SK-N-SH (cell line): ENCODE data around the gene MKS1. TPM values are rescaled to one million over a fixed set of nuclear protein-coding genes. Genes with fewer than 3 reads are reported as not detected.

ENCODE experiments used
- CTCF ChIA-PET: fragments of 300-600, 350-600 bp; formaldehyde crosslinking; extraction: SDS; loops from one replicate; lab custom pipeline; 2021; lab: Yijun Ruan, JAX
- POLR2A ChIA-PET: fragments of 350-600 bp; sonication (Branson Sonifier 250); formaldehyde crosslinking; extraction: SDS; loops from one replicate; lab custom pipeline; 2020; ENCODE audit warnings: antibody characterized with exemption, inconsistent platforms; lab: Yijun Ruan, JAX
- DNase-seq: peaks from one replicate; pipeline ENCODE4 v3.0.0; 2012
- H2AFZ ChIP-seq: fragments of 200-600 bp; sonication (generic); 2 replicates; pipeline ENCODE4 v1.8.1; 2016; ENCODE audit warnings: antibody characterized with exemption, mild to moderate bottlenecking, low read depth
- H3F3A ChIP-seq: fragments of 200-600 bp; sonication (generic); replicated peaks from 2 replicates; pipeline ENCODE3; 2016; ENCODE audit warnings: antibody characterized with exemption, mild to moderate bottlenecking; ENCODE audit not compliant: insufficient read depth
- H3K27ac ChIP-seq, 2 experiments: fragments of 200-500 bp in 1 of 2; fragments of 200-600 bp in 1 of 2; sonication (Bioruptor generic) in 1 of 2; sonication (generic), shearing (Covaris generic) in 1 of 2; 2 replicates each; pipeline versions ENCODE4 v1.5.1 to v1.6.1; 2014 to 2016; ENCODE audit warnings: low read depth in 2 of 2, inconsistent platforms in 1 of 2, low read length in 1 of 2, mild to moderate bottlenecking in 1 of 2, mixed read lengths in 1 of 2
- H3K27me3 ChIP-seq: fragments of 200-600 bp; sonication (generic), shearing (Covaris generic); 2 replicates; pipeline ENCODE4 v1.6.1; 2016; ENCODE audit warnings: mixed run types; ENCODE audit not compliant: insufficient read depth
- H3K36me3 ChIP-seq, 2 experiments: fragments of 200-500 bp in 1 of 2; fragments of 200-600 bp in 1 of 2; sonication (Bioruptor generic) in 1 of 2; sonication (generic) in 1 of 2; replicated peaks in 1 of 2; 2 replicates each; pipeline versions ENCODE3 to v1.5.1; 2014 to 2016; ENCODE audit warnings: low read length in 1 of 2, mild to moderate bottlenecking in 1 of 2; ENCODE audit not compliant: insufficient read depth in 2 of 2, control insufficient read depth in 1 of 2
- H3K4me1 ChIP-seq, 2 experiments: fragments of 200-500 bp in 1 of 2; fragments of 200-600 bp in 1 of 2; sonication (Bioruptor generic) in 1 of 2; sonication (generic), shearing (Covaris generic) in 1 of 2; 2 replicates each; pipeline versions ENCODE4 v1.5.1 to v1.6.1; 2014 to 2016; ENCODE audit warnings: low read depth in 1 of 2, low read length in 1 of 2, mixed run types in 1 of 2; ENCODE audit not compliant: insufficient read depth in 2 of 2, control insufficient read depth in 1 of 2
- H3K4me2 ChIP-seq: fragments of 200-600 bp; sonication (generic), shearing (Covaris generic); 2 replicates; pipeline ENCODE4 v1.6.1; 2017; ENCODE audit warnings: mixed run types
- H3K4me3 ChIP-seq, 2 experiments: fragments of 200-500 bp in 1 of 2; fragments of 200-600 bp in 1 of 2; sonication (Bioruptor generic) in 1 of 2; sonication (generic), shearing (Covaris generic) in 1 of 2; 2 replicates each; pipeline versions ENCODE4 v1.5.1 to v1.8.1; 2014 to 2016; ENCODE audit warnings: low read depth in 2 of 2, inconsistent platforms in 1 of 2, low read length in 1 of 2, mild to moderate bottlenecking in 1 of 2, mixed read lengths in 1 of 2, moderate library complexity in 1 of 2
- H3K79me2 ChIP-seq: fragments of 200-600 bp; sonication (generic); 2 replicates; pipeline ENCODE4 v1.8.1; 2017; ENCODE audit warnings: mild to moderate bottlenecking; ENCODE audit not compliant: insufficient read depth
- H3K9ac ChIP-seq: fragments of 200-600 bp; sonication (generic); 2 replicates; pipeline ENCODE4 v1.6.1; 2017; ENCODE audit warnings: mixed run types
- H3K9me2 ChIP-seq: fragments of 200-600 bp; sonication (generic); 2 replicates; pipeline ENCODE4 v1.6.1; 2017; ENCODE audit warnings: mixed run types
- H3K9me3 ChIP-seq: fragments of 200-600 bp; sonication (generic); 2 replicates; pipeline ENCODE4 v1.6.1; 2017; ENCODE audit warnings: mixed run types, mild to moderate bottlenecking, moderate library complexity
- H4K20me1 ChIP-seq: fragments of 200-600 bp; sonication (generic); 2 replicates; pipeline ENCODE4 v1.6.1; 2017; ENCODE audit warnings: mild to moderate bottlenecking, mixed run types; ENCODE audit not compliant: insufficient read depth
- CHD2 ChIP-seq: fragments of 150-350 bp; IDR thresholded peaks from 2 replicates; pipeline ENCODE4 v1.6.1; 2018; ENCODE audit warnings: low read length; ENCODE audit not compliant: partially characterized antibody
- EP300 ChIP-seq, 2 experiments: IDR thresholded peaks; 2 replicates each; pipeline versions ENCODE4 v1.4.0 to v1.6.1; 2012; ENCODE audit warnings: borderline replicate concordance in 1 of 2, low read depth in 1 of 2, low read length in 1 of 2
- EZH2phosphoT487 ChIP-seq: fragments of 200-600 bp; sonication (generic); IDR thresholded peaks from 2 replicates; pipeline ENCODE4 v1.6.1; 2017; ENCODE audit warnings: low read depth, mixed run types, mild to moderate bottlenecking, antibody characterized with exemption, moderate library complexity, borderline replicate concordance
- FOSL2 ChIP-seq: IDR thresholded peaks from 2 replicates; pipeline ENCODE4 v1.4.0; 2012; ENCODE audit warnings: low read depth, mild to moderate bottlenecking, moderate library complexity, borderline replicate concordance
- FOXJ3 ChIP-seq: sonication (generic); formaldehyde crosslinking; IDR thresholded peaks from 2 replicates; pipeline ENCODE4 v1.5.1; 2020; ENCODE audit warnings: mild to moderate bottlenecking, missing genetic modification reagents
- FOXM1 ChIP-seq: IDR thresholded peaks from 2 replicates; pipeline ENCODE4 v1.4.0; 2012; ENCODE audit warnings: low read depth, mild to moderate bottlenecking
- GATA2 ChIP-seq: sonication (generic); formaldehyde crosslinking; IDR thresholded peaks from 2 replicates; pipeline ENCODE4 v1.5.0; 2020; ENCODE audit warnings: mild to moderate bottlenecking, missing genetic modification reagents
- JUND ChIP-seq: IDR thresholded peaks from 2 replicates; pipeline ENCODE4 v1.4.0; 2012
- MXI1 ChIP-seq: IDR thresholded peaks from 2 replicates; pipeline ENCODE4 v1.6.1; 2012; ENCODE audit warnings: mild to moderate bottlenecking, low read depth, low read length, improper control_type of control experiment
- NRF1 ChIP-seq: IDR thresholded peaks from 2 replicates; pipeline ENCODE4 v1.6.1; 2012; ENCODE audit warnings: low read depth, mild to moderate bottlenecking, low read length
- PBX3 ChIP-seq: IDR thresholded peaks from 2 replicates; pipeline ENCODE4; 2012
- RFX5 ChIP-seq: IDR thresholded peaks from 2 replicates; pipeline ENCODE4 v1.6.1; 2012; ENCODE audit warnings: mild to moderate bottlenecking, improper control_type of control experiment, low read length
- SMC3 ChIP-seq: IDR thresholded peaks from 2 replicates; pipeline ENCODE4 v1.6.1; 2012; ENCODE audit warnings: low read depth, low read length, improper control_type of control experiment
- TAF1 ChIP-seq: IDR thresholded peaks from 2 replicates; pipeline ENCODE4 v1.6.1; 2012; ENCODE audit warnings: low read depth, mild to moderate bottlenecking, low read length, moderate library complexity, borderline replicate concordance
- TEAD4 ChIP-seq: IDR thresholded peaks from 2 replicates; pipeline ENCODE4 v1.4.0; 2012; ENCODE audit warnings: mild to moderate bottlenecking, borderline replicate concordance; ENCODE audit not compliant: insufficient read depth
- YY1 ChIP-seq: IDR thresholded peaks from 2 replicates; pipeline ENCODE4 v1.4.0; 2012; ENCODE audit warnings: low read depth, mild to moderate bottlenecking
- WGBS: methylation state at CpG from one replicate; pipeline ENCODE4 v1.1.6; 2017; ENCODE audit warnings: low lambda C conversion rate; 5-methylcytosine and 5-hydroxymethylcytosine counted together
- polyA plus RNA-seq, 3 experiments: library from polyadenylated mRNA; depleted of rRNA; stranded (reverse); fragments of >200 nt; gene quantifications; 2 replicates each; pipeline ENCODE4 v1.2.3, GENCODE V29; 2012
- TF ChIP-seq, protein P1 (sequence below): IDR thresholded peaks from 2 replicates; pipeline ENCODE4 v1.4.0; 2012; ENCODE audit warnings: low read depth
- TF ChIP-seq, protein P2 (sequence below): fragments of 200-600 bp; sonication (generic); IDR thresholded peaks from 2 replicates; pipeline ENCODE4 v1.6.1; 2017; ENCODE audit warnings: antibody characterized with exemption, mild to moderate bottlenecking, moderate library complexity

MKS1 gene
- polyA plus RNA-seq, 1 of the 3 experiments (the other 2 are of a cell fraction) = 28.5 TPM

DNA sequence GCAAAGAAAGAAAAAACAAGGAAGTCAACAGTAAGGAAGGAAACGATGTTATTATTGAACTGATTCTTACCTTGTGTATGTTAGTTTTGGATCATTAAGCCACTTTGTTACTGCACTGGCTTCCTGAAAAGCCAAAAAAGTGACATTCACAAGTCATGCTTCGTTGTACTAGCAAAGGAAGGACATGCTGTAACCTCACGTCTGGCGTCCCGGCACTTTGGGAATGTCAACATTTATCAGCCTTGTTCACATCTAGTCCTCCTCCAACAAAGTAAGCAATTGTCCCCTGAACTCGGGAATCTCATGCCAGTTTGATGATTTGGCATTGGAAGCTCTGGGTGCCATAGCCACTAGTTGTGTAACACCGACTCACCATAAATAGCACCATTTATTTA, 731 bp upstream of the MKS1 start:
- Histone ChIP-seq H3K27ac (no peak overlapping the region), H3K4me3 (peak overlapping the region in 1 of 2 experiments; percentile 87; a peak in 2 of 4 replicates), H4K20me1 (no peaks in the 10 kb centered on the region), H3K36me3 (peaks cover 6 to 15% of the 10 kb centered on the region in 2 experiments), H3K9ac (no peak overlapping the region), H3K27me3 (no peaks in the 10 kb centered on the region), H3K4me1 (peaks cover 3 to 10% of the 10 kb centered on the region in 2 experiments; a peak in 1 of 4 replicates), H2AFZ (peak overlapping the region; percentile 98), H3K79me2 (no peaks in the 10 kb centered on the region), H3K9me3 (no peaks in the 10 kb centered on the region), H3F3A (peaks cover 14% of the 10 kb centered on the region), H3K9me2 (no peaks in the 10 kb centered on the region), H3K4me2 (peak overlapping the region; percentile 83)
- ChIA-PET POLR2A (interaction anchor here (1.2 to 1.9 kb wide), 2 partner anchors 14 to 213 kb away, joined by 3 to 7 read pairs; partner anchors contain the start of gene SRSF1), CTCF (interaction anchor here (0.6 to 3.4 kb wide), 18 partner anchors 8 to 196 kb away, joined by 3 to 27 read pairs (median 4); partner anchors contain the start of gene LPO)
- TF ChIP-seq MXI1 = no peak
- TF ChIP-seq, protein P1, sequence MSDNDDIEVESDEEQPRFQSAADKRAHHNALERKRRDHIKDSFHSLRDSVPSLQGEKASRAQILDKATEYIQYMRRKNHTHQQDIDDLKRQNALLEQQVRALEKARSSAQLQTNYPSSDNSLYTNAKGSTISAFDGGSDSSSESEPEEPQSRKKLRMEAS = no peak
- TF ChIP-seq JUND = no peak
- TF ChIP-seq FOXM1 = no peak
- no peak for TF ChIP-seq FOXJ3 (CRISPR knock-in tag)
- TF ChIP-seq EZH2phosphoT487 = no peak
- no peak for TF ChIP-seq NRF1
- no peak for TF ChIP-seq CHD2
- no peak for TF ChIP-seq PBX3
- TF ChIP-seq TAF1 = no peak
- no peak for TF ChIP-seq YY1
- no peak for TF ChIP-seq GATA2 (CRISPR knock-in tag)
- no peak for TF ChIP-seq EP300 (IDR thresholded peaks at IDR 0.05; ENCODE audit: borderline replicate concordance in 1 of 2, low read depth in 1 of 2, low read length in 1 of 2)
- TF ChIP-seq FOSL2 = no peak
- TF ChIP-seq RFX5 = no peak
- TF ChIP-seq, protein P2, sequence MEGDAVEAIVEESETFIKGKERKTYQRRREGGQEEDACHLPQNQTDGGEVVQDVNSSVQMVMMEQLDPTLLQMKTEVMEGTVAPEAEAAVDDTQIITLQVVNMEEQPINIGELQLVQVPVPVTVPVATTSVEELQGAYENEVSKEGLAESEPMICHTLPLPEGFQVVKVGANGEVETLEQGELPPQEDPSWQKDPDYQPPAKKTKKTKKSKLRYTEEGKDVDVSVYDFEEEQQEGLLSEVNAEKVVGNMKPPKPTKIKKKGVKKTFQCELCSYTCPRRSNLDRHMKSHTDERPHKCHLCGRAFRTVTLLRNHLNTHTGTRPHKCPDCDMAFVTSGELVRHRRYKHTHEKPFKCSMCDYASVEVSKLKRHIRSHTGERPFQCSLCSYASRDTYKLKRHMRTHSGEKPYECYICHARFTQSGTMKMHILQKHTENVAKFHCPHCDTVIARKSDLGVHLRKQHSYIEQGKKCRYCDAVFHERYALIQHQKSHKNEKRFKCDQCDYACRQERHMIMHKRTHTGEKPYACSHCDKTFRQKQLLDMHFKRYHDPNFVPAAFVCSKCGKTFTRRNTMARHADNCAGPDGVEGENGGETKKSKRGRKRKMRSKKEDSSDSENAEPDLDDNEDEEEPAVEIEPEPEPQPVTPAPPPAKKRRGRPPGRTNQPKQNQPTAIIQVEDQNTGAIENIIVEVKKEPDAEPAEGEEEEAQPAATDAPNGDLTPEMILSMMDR = no peak
- TF ChIP-seq TEAD4 = no peak
- TF ChIP-seq SMC3 = no peak
- WGBS = 92% methylated on average over 7 of the region's 7 CpGs
- DNase-seq = peak; percentile 15
